Measurements from ENCODE around the gene PLSCR1.

DNA sequence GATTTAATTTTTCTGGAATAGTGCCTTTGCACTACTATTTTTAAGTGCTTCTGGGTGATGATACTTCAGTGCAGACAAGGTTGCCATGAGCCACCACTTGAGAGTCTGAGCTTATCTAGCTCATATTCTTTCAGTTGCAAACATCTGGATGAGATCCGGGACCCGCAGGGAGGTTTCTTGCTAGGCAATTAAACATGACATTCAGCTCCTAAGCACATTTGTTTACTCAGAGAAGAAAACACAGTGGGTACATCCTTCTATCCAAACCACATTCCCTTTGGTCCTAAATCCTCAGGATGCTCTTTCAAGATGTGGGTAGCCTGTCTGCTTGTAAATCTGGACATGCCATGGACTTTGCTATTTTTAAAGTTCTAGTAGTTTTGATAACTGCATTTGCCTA, 12.0 kb downstream of the PLSCR1 start:
- TF ChIP-seq, protein P1, sequence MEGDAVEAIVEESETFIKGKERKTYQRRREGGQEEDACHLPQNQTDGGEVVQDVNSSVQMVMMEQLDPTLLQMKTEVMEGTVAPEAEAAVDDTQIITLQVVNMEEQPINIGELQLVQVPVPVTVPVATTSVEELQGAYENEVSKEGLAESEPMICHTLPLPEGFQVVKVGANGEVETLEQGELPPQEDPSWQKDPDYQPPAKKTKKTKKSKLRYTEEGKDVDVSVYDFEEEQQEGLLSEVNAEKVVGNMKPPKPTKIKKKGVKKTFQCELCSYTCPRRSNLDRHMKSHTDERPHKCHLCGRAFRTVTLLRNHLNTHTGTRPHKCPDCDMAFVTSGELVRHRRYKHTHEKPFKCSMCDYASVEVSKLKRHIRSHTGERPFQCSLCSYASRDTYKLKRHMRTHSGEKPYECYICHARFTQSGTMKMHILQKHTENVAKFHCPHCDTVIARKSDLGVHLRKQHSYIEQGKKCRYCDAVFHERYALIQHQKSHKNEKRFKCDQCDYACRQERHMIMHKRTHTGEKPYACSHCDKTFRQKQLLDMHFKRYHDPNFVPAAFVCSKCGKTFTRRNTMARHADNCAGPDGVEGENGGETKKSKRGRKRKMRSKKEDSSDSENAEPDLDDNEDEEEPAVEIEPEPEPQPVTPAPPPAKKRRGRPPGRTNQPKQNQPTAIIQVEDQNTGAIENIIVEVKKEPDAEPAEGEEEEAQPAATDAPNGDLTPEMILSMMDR (IDR thresholded peaks at IDR 0.05; ENCODE audit: poor library complexity, severe bottlenecking): no peak
- no peak for TF ChIP-seq SMC3 (conservative IDR thresholded peaks at IDR 0.05; ENCODE audit: poor library complexity)
- TF ChIP-seq RAD21 (conservative IDR thresholded peaks at IDR 0.05): no peak

Measured in neural cell (in vitro differentiated cells).